GM19372 (cell line): ENCODE results near the gene SPHKAP.
"Not testable (repeated sequence)": the region's sequence is repeated elsewhere in the genome, so short reads cannot be mapped to it uniquely, and the experiment has no call there.

ENCODE experiments used
- ATAC-seq: cut with Tn5 transposase; IDR thresholded peaks from one replicate; pipeline ENCODE4 v1.9.1; 2021; ENCODE audit warnings: mild to moderate bottlenecking, low read depth, moderate library complexity; ENCODE audit not compliant: unreplicated experiment

SPHKAP gene

GRCh38 chr2:228039752-228040534 is 141.5 kb downstream of the SPHKAP start:
- ATAC-seq: peak; percentile 87

GRCh38 chr2:228038967-228039366 is 142.5 kb downstream of the SPHKAP start:
- ATAC-seq: no peak

- no peak for ATAC-seq
Observed at GRCh38 chr2:228037915-228038314, 143.6 kb downstream of the SPHKAP start.

- no peak for ATAC-seq
Observed at GRCh38 chr2:228023619-228024018, 157.9 kb downstream of the SPHKAP start.

- ATAC-seq: no peak
Observed at GRCh38 chr2:228018311-228018710, 163.2 kb downstream of the SPHKAP start.

- no peak for ATAC-seq
Observed at GRCh38 chr2:228017784-228018183, 163.7 kb downstream of the SPHKAP start.

- ATAC-seq: no peak
Observed at GRCh38 chr2:228016402-228016801, 165.1 kb downstream of the SPHKAP start.

GRCh38 chr2:228015741-228016140 is 165.7 kb downstream of the SPHKAP start:
- ATAC-seq: no peak

GRCh38 chr2:227996366-227996765 is 185.1 kb downstream of the SPHKAP start:
- no peak for ATAC-seq

- no peak for ATAC-seq
Observed at GRCh38 chr2:227990937-227991336, 190.6 kb downstream of the SPHKAP start.

- ATAC-seq: no peak
Observed at GRCh38 chr2:227973241-227973640, 208.2 kb downstream of the SPHKAP start.

- ATAC-seq: no peak
Observed at GRCh38 chr2:227971619-227972230, 209.8 kb downstream of the SPHKAP start.

- no peak for ATAC-seq
Observed at GRCh38 chr2:227960317-227960716, 221.2 kb downstream of the SPHKAP start.

GRCh38 chr2:227942965-227943364 is 238.5 kb downstream of the SPHKAP start:
- no peak for ATAC-seq

GRCh38 chr2:227942021-227942420 is 239.5 kb downstream of the SPHKAP start:
- ATAC-seq: no peak

- no peak for ATAC-seq
Observed at GRCh38 chr2:227939271-227940027, 242.0 kb downstream of the SPHKAP start.

- not testable (repeated sequence) for ATAC-seq
Observed at GRCh38 chr2:227936249-227936648, 245.2 kb downstream of the SPHKAP start.

GRCh38 chr2:227933884-227934283 is 247.6 kb downstream of the SPHKAP start:
- no peak for ATAC-seq

GRCh38 chr2:227932403-227932802 is 249.1 kb downstream of the SPHKAP start:
- ATAC-seq: no peak

GRCh38 chr2:227932001-227932400 is 249.5 kb downstream of the SPHKAP start:
- no peak for ATAC-seq
